Activated T-helper 1 cell treated with anti-CD3 and anti-CD28 coated beads, Interleukin-12 subunit alpha, Interleukin-12 subunit beta, Interleukin-2, Interleukin-4 antibody, amounts not matched to agents 30 ng/mL and 10 ng/mL and 1 ng/mL, durations not matched to agents 14 hours and 24 hours and 36 hours (primary cell): ENCODE results near the gene LRG1. TPM values are rescaled to one million over a fixed set of nuclear protein-coding genes. Genes with fewer than 3 reads are reported as not detected.

ENCODE experiments used
- DNase-seq: peaks from one replicate; pipeline ENCODE4 v3.0.0; 2021; ENCODE audit warnings: low spot score
- H3K27ac Mint-ChIP-seq: one replicate; pipeline ENCODE4 v1.8.0; 2021; ENCODE audit warnings: mild to moderate bottlenecking, mixed read lengths
- H3K27me3 Mint-ChIP-seq: one replicate; pipeline ENCODE4 v1.8.0; 2022; ENCODE audit warnings: mild to moderate bottlenecking, moderate library complexity, mixed read lengths; ENCODE audit not compliant: insufficient read depth
- H3K36me3 Mint-ChIP-seq: one replicate; pipeline ENCODE4 v1.8.0; 2021; ENCODE audit warnings: low read depth, mixed read lengths
- H3K4me1 Mint-ChIP-seq: one replicate; pipeline ENCODE4 v1.8.0; 2021; ENCODE audit warnings: low read depth, mixed read lengths
- H3K4me3 Mint-ChIP-seq: one replicate; pipeline ENCODE4 v1.8.0; 2021; ENCODE audit warnings: mild to moderate bottlenecking, moderate library complexity, mixed read lengths
- H3K9me3 Mint-ChIP-seq: one replicate; pipeline ENCODE4 v1.8.0; 2021; ENCODE audit warnings: mixed read lengths
- intact Hi-C: fragments of 100-400 bp; cut with micrococcal nuclease; formaldehyde crosslinking; loops from one replicate; pipeline ENCODE4 v1.15.1; 2024
- total RNA-seq: library from RNA; stranded (reverse); gene quantifications from 2 replicates; pipeline ENCODE4 v1.2.3, GENCODE V29; 2022

LRG1 gene
- total RNA-seq, 1 donor from 2014 or later = 0.39 TPM

DNA sequence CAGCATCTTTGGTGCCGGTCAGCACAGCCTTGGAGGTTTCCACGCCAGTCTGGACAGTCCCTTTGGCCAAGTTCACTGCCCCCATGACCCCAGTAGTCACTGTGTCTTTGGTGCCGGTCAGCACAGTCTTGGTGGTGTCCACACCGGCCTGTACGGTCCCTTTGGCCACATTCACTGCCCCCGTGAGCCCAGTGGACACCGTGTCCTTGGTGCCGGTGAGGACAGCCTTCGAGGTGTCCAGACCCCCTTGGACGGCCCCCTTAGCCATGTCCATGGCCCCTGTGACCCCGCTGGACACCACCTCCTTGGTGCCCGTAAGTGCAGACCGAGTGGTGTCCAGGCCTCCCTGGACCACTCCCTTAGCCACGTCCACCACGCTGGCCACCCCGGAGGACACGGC is 26.6 kb downstream of the LRG1 start:
- no peak overlapping the region for H3K4me3 Mint-ChIP-seq
- intact Hi-C loops = no loop called here
- no peak for DNase-seq
- no peaks in the 10 kb centered on the region for H3K27me3 Mint-ChIP-seq
- no peaks in the 10 kb centered on the region for H3K9me3 Mint-ChIP-seq
- H3K4me1 Mint-ChIP-seq = no peaks in the 10 kb centered on the region
- no peak overlapping the region for H3K27ac Mint-ChIP-seq
- no peaks in the 10 kb centered on the region for H3K36me3 Mint-ChIP-seq

DNA sequence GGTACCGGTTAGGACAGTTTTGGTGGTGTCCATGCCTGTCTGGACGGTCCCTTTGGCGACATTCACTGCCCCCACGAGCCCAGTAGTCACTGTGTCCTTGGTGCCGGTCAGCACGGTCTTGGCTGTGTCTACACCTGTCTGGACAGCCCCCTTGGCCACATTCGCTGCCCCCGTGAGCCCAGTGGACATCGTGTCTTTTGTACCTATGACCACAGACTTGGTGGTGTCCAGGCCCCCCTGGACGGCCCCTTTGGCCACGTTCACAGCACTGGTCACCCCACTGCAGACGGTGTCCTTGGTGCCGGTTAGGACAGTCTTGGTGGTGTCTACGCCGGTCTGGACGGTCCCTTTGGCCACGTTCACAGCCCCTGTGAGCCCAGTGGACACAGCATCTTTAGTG is 27.8 kb downstream of the LRG1 start:
- DNase-seq = no peak
- Mint-ChIP-seq H3K27me3 (no peaks in the 10 kb centered on the region), H3K4me3 (no peak overlapping the region), H3K4me1 (no peaks in the 10 kb centered on the region), H3K27ac (no peak overlapping the region), H3K9me3 (no peaks in the 10 kb centered on the region), H3K36me3 (no peaks in the 10 kb centered on the region)
- intact Hi-C loops = no loop called here

DNA sequence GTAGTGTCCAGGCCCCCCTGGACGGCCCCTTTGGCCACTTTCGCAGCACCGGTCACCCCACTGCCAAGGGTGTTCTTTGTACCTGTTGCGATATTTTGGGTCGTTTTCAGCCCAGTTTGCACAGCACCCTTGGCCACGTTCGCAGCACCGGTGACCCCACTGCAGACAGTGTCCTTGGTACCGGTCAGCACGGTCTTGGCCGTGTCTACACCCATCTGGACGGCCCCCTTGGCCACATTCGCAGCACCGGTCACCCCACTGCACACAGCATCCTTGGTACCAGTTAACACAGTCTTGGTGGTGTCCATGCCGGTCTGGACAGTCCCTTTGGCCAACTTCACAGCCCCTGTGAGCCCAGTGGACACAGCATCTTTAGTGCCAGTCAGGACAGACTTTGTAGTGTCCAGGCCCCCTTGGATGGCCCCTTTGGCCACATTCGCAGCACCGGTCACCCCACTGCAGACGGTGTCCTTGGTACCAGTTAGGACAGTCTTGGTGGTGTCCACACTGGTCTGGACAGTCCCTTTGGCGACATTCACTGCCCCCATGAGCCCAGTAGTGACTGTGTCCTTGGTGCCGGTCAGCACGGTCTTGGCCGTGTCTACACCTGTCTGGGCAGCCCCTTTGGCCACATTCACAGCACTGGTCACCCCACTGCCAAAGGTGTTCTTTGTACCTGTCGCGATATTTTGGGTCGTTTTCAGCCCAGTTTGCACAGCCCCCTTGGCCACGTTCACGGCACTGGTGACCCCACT is 28.4 kb downstream of the LRG1 start:
- Mint-ChIP-seq H3K27me3 (no peaks in the 10 kb centered on the region), H3K9me3 (no peaks in the 10 kb centered on the region), H3K4me3 (no peak overlapping the region), H3K36me3 (no peaks in the 10 kb centered on the region), H3K4me1 (peaks cover 3% of the 10 kb centered on the region), H3K27ac (no peak overlapping the region)
- no peak for DNase-seq
- intact Hi-C loops = no loop called here

DNA sequence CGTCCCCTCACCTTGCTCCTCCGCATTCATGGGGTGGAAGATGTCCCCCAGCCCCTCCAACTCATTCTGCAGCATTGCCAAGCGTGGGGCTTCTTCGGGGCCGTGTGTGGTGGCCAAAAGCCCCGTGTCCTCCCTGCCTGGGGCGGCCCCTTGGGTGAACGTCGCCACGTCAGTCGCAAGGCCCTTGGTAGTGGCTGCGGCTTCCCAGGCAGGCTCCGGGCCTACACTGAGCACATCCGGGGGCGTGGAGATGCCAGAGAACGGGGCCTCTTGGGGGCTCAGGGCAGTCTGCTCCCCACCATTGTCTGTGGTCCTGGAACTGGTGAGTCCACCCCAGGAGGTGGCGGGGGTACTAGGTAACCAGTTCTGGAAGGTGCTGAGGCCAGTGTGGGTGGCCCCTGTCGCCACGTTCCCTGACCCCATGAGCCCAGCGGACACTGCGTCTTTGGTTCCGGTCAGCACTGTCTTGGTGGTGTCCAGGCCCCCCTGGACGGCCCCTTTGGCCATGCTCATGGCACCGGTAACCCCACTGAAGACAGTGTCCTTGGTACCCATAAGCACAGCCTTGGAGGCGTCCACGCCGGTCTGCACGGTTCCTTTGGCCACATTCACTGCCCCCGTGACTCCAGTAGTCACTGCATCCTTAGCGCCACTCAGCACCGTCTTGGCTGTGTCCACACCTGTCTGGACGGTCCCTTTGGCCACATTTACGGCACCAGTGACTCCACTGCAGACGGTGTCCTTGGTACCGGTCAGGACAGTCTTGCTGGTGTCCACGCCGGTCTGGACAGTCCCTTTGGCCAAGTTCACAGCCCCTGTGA is 29.2 kb downstream of the LRG1 start:
- no peaks in the 10 kb centered on the region for H3K9me3 Mint-ChIP-seq
- intact Hi-C loops = no loop called here
- DNase-seq = no peak
- peaks cover 9% of the 10 kb centered on the region for H3K4me1 Mint-ChIP-seq
- H3K4me3 Mint-ChIP-seq = no peak overlapping the region
- no peaks in the 10 kb centered on the region for H3K27me3 Mint-ChIP-seq
- no peak overlapping the region for H3K27ac Mint-ChIP-seq
- H3K36me3 Mint-ChIP-seq = peaks cover 3% of the 10 kb centered on the region

DNA sequence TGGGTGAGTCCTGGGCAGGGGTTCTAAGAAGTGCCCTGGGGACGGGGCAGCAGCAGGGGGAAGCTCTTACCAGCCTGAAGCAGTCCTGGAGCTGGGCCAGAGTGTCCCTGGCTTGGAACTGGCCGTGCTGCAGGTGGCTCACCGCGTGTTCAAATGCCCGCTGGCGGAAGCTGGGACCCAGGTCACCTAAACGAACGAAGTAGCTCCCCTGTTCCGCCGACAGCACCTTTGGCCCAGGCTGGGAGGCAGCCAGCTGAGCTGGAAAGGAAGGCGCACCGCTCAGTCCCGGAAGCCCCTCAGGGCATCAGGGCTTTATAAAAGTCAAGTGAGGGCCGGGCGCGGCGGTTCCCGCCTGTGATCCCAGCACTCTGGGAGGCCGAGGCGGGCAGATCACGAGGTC is 31.1 kb downstream of the LRG1 start:
- no peak overlapping the region for H3K27ac Mint-ChIP-seq
- no peaks in the 10 kb centered on the region for H3K27me3 Mint-ChIP-seq
- H3K9me3 Mint-ChIP-seq = no peaks in the 10 kb centered on the region
- intact Hi-C loops = no loop called here
- peaks cover 9% of the 10 kb centered on the region for H3K4me1 Mint-ChIP-seq
- H3K4me3 Mint-ChIP-seq = no peak overlapping the region
- no peak for DNase-seq
- peaks cover 3% of the 10 kb centered on the region for H3K36me3 Mint-ChIP-seq

DNA sequence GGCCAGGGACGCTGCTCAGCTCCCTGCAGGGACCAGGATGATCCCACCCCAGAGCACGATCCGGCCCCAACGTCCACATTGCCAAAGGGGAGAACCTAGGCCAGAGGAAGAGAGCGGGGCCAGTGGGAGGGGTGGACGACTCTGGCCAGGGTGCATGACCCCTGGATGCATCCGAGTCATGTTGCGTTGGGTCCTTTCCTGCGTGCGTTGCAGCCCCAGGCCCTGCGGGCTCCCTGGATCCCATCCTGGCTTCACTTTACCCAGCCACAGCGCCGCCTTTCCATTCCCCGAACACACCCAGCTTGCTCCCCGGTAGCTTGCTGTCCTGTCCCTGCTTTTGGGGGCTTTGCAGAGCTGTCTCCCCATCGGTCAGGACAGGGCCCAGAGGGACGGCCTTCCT is 32.0 kb downstream of the LRG1 start:
- Mint-ChIP-seq H3K9me3 (no peaks in the 10 kb centered on the region), H3K36me3 (peaks cover 3% of the 10 kb centered on the region), H3K27me3 (no peaks in the 10 kb centered on the region), H3K27ac (no peak overlapping the region), H3K4me1 (peaks cover 9% of the 10 kb centered on the region), H3K4me3 (no peak overlapping the region)
- intact Hi-C loops = no loop called here
- DNase-seq = no peak

DNA sequence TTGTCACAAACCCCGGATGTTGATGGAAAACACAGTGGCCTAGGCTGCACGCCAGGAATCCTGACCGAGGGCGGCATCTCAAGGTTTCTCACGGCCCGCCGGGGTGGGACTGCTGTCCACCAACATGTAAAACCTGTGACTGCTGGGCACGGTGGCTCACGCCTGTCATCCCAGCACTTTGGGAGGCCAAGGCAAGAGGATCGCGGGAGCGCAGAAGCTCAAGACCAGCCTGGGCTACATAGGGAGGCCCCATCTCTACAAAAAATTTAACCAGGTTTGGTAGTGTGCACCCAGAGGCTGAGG is 32.7 kb downstream of the LRG1 start:
- intact Hi-C loops = no loop called here
- H3K4me3 Mint-ChIP-seq = no peak overlapping the region

DNA sequence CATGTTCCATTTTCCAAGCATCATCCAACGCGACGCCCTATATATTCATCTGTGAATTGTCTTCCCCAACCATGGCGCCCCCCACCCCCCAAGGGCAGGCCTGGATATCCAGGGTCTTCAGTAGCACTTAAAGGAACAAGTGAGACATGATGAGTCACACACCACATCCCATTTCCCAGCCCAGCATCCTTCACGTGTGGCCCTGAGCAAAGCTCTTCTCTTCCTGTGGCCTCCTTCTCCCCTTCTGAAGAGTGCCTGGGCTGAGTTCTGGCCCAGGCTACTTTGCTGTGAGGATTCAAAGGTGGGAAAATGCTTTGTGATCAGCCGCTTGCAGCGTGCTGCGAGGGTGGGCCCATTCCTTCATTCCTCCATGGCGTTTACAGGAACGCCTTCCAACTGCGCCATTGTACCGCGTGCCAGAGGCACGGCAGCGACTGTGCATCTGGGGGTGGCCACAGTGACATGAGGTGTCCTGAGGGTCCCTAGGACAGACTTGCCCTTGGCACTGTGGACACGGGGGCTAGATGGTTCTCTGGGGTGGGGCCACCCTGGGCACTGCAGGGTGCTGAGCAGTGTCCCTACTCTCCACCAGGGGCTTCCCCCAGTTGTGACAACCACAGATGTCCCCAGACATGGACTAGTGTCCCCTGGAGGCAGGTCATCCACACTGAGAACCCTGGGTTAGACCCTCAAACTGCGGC is 33.2 kb downstream of the LRG1 start:
- intact Hi-C loops = no loop called here
- no peak for DNase-seq
- no peaks in the 10 kb centered on the region for H3K9me3 Mint-ChIP-seq
- peaks cover 9% of the 10 kb centered on the region for H3K4me1 Mint-ChIP-seq
- H3K27ac Mint-ChIP-seq = peak overlapping the region; percentile 59
- H3K27me3 Mint-ChIP-seq = no peaks in the 10 kb centered on the region
- H3K4me3 Mint-ChIP-seq = no peak overlapping the region
- H3K36me3 Mint-ChIP-seq = peaks cover 3% of the 10 kb centered on the region

More for the DNA sequence above, 32.7 kb downstream of the LRG1 start:
- H3K27me3 Mint-ChIP-seq = no peaks in the 10 kb centered on the region
- peaks cover 3% of the 10 kb centered on the region for H3K36me3 Mint-ChIP-seq
- peaks cover 9% of the 10 kb centered on the region for H3K4me1 Mint-ChIP-seq
- no peaks in the 10 kb centered on the region for H3K9me3 Mint-ChIP-seq
- H3K27ac Mint-ChIP-seq = no peak overlapping the region
- no peak for DNase-seq

DNA sequence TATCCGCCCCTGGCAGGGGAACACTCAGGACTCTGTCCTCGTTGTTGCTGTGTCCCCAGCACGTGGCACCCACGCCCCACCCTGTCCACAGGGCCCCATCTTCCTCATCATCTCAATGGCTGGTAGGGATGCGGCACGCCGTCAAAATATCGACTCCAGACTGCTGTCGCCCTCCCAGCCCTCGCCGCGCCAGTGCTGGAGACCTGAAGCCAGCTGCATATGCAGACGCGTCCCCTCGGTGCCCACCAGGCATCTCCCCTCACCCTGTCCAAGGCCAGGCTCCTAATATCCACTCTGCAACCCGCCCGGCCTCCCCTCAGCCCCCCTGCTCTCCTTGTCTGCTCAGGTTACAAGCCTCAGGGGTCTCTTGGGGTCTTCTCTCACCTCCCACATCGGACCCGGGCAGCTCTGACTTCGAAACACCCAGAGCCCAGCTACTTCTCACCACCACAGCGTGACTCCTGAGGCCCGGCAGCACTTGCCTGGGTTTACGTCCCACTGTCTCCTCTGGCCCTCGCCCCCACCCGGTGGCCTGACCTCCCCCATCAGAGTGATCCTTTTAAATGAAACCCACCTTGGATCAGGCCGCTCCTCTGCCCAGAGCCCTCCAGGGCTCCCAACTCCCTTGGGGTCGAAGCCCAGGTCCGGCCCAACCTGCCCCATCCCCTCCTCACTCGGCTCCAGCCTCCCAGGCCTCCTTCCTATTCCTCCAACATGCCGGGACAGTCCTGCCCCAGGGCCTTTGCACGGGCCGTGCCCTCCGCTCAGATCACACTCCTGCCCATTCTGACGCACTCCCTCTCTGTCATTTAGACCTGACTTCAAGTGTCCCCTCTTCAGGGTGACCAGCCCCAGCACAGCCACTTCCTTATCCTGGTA is 34.0 kb downstream of the LRG1 start:
- Mint-ChIP-seq H3K36me3 (peaks cover 3% of the 10 kb centered on the region), H3K4me1 (peaks cover 9% of the 10 kb centered on the region), H3K9me3 (no peaks in the 10 kb centered on the region), H3K27ac (peak overlapping the region; percentile 59), H3K27me3 (no peaks in the 10 kb centered on the region), H3K4me3 (no peak overlapping the region)
- intact Hi-C loops = no loop called here
- DNase-seq = no peak

DNA sequence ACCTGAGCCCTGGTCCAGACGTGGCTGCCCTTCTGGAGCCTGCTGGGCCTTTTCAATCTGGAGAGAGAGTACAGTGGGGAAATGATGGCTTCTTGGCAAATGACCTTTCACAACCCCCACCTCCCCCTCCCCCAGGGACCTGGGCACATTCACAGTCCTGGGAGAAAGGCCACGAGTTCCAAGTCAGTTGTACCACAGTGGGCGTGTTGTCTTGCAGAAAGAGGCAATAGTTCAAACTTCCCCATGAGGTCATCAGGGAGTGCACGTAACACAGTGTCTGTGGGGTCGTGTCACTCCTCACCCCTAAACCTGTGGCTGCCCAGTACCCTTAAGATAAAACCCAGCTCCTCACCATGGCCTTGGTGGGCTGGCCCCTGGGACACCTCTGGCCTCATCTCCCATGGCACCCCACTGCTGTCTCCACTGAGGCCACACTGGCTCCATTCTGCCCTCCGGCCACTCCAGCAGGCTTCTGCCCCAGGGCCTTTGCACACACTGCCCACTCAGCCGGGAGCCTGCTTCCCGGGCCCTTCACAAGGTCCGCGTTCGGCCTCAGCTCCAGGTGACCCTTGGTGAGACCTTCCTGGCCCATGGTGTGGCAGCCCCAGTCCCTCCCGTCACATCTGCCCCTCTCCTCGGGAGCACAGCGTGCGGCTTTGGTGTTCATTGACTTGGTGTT is 34.8 kb downstream of the LRG1 start:
- Mint-ChIP-seq H3K27me3 (no peaks in the 10 kb centered on the region), H3K36me3 (peaks cover 3% of the 10 kb centered on the region), H3K27ac (no peak overlapping the region), H3K4me1 (peaks cover 9% of the 10 kb centered on the region), H3K4me3 (no peak overlapping the region), H3K9me3 (no peaks in the 10 kb centered on the region)
- intact Hi-C loops = no loop called here
- DNase-seq = no peak

DNA sequence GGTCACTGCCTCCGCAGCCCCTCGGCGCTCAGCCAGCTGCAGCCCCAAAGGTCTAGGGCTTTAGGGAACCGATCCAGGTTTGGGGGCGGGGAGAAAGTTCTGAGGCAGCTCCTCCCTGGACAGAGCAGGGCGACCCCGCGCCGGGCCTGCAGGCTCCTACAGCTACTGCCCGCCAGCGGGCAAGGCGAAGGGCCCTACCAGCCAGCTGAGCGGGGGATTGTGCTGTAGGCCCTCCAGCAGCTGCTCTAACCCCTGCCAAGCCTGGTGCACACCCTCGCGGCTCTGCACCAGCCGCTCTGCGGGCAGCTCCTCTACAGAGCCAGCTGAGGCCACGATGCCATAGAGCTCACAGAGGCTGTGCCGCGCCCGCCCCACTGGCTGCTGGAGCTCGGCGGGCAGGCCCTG is 35.5 kb downstream of the LRG1 start:
- DNase-seq = no peak
- Mint-ChIP-seq H3K27ac (no peak overlapping the region), H3K4me1 (peaks cover 9% of the 10 kb centered on the region), H3K4me3 (no peak overlapping the region), H3K36me3 (peaks cover 3% of the 10 kb centered on the region), H3K9me3 (no peaks in the 10 kb centered on the region), H3K27me3 (no peaks in the 10 kb centered on the region)
- intact Hi-C loops = no loop called here

DNA sequence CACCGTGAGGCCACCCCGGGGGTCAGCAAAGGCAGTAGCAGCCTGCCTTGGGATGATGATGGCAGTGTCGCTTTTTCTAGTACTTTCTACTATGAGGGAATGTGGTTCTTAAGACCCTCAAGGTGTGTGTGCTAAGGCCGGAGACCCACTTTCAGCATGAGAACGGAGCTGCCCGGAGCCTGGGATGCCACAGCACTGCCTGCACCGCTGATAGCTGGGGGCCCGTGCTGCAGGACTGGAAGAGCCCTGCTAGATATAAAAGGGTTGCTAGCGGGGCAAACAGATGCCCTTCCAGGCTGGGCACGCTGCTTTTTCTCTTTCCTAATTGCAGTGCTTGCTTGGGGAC is 36.0 kb downstream of the LRG1 start:
- intact Hi-C loops = no loop called here
- no peak overlapping the region for H3K4me3 Mint-ChIP-seq
- no peaks in the 10 kb centered on the region for H3K9me3 Mint-ChIP-seq
- H3K4me1 Mint-ChIP-seq = peaks cover 9% of the 10 kb centered on the region
- H3K36me3 Mint-ChIP-seq = peaks cover 3% of the 10 kb centered on the region
- no peak for DNase-seq
- no peaks in the 10 kb centered on the region for H3K27me3 Mint-ChIP-seq
- no peak overlapping the region for H3K27ac Mint-ChIP-seq
